Measurements from ENCODE around the gene RAB8B.

RAB8B gene

DNA sequence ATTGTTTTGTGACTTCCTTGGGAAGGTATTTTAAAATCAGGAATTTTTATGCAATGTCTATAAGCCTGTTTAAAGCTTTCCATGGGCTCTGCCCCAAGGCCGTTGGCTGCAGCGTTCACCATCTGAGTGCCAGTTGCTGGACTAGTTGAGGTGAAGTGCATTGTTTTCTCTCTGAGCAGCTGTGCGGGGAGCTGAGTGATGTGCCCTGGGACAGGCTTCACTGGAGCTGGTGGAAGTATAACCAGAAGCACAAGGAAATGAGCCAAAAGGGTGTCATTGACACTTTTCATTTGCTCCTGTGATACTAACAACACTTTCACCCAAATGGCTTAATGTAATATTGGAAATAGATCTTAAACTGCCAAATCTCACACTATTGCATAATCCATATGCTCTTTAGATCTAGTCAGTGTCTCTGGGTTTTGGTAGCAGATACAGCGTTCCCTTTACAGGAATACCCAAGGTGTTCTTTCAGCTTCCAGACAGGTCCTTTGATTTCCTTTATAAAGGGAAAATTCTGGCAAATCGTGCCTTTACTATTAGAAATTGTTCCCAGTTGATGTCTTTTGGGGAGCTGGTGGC, 117.2 kb downstream of the RAB8B start:
- H3K27ac Mint-ChIP-seq = peak overlapping the region; percentile 8 to 42 (median 28)
- no peaks in the 10 kb centered on the region for H3K9me3 Mint-ChIP-seq
- H3K36me3 Mint-ChIP-seq (ENCODE audit: low read depth) = peaks cover 13% of the 10 kb centered on the region
- H3K4me3 Mint-ChIP-seq = no peak overlapping the region
- no peaks in the 10 kb centered on the region for H3K27me3 Mint-ChIP-seq (ENCODE audit: low read depth)
- TF ChIP-seq, protein P1, sequence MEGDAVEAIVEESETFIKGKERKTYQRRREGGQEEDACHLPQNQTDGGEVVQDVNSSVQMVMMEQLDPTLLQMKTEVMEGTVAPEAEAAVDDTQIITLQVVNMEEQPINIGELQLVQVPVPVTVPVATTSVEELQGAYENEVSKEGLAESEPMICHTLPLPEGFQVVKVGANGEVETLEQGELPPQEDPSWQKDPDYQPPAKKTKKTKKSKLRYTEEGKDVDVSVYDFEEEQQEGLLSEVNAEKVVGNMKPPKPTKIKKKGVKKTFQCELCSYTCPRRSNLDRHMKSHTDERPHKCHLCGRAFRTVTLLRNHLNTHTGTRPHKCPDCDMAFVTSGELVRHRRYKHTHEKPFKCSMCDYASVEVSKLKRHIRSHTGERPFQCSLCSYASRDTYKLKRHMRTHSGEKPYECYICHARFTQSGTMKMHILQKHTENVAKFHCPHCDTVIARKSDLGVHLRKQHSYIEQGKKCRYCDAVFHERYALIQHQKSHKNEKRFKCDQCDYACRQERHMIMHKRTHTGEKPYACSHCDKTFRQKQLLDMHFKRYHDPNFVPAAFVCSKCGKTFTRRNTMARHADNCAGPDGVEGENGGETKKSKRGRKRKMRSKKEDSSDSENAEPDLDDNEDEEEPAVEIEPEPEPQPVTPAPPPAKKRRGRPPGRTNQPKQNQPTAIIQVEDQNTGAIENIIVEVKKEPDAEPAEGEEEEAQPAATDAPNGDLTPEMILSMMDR (IDR thresholded peaks at IDR 0.05; ENCODE audit: unreplicated experiment in 3 of 3) = no peak
- H3K4me1 Mint-ChIP-seq = no peaks in the 10 kb centered on the region

DNA sequence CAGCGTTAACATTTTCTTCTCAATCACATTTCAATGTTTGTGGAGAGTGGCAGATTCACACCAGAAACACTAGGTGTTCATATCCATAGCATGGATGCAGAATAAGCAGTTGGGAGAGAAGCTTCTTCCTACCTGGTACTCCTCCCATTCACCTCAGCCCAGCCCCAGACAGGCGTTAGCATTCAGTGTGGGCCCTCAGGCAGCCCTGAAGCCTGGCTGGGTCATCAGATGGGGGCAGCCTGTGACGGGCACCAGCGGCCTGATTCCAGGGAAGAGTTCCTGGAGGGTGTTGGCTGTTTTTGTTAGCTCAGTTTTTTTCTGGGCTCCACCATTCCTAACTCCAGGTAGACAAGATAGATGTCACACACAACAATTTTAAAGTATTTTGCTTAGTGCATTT, 119.1 kb downstream of the RAB8B start:
- Mint-ChIP-seq H3K36me3 (ENCODE audit: low read depth) (peaks cover 4% of the 10 kb centered on the region), H3K27me3 (ENCODE audit: low read depth) (no peaks in the 10 kb centered on the region), H3K4me1 (no peaks in the 10 kb centered on the region), H3K27ac (no peak overlapping the region), H3K4me3 (no peak overlapping the region), H3K9me3 (no peaks in the 10 kb centered on the region)
- TF ChIP-seq, protein P1 (IDR thresholded peaks at IDR 0.05; ENCODE audit: unreplicated experiment in 3 of 3) = no peak

DNA sequence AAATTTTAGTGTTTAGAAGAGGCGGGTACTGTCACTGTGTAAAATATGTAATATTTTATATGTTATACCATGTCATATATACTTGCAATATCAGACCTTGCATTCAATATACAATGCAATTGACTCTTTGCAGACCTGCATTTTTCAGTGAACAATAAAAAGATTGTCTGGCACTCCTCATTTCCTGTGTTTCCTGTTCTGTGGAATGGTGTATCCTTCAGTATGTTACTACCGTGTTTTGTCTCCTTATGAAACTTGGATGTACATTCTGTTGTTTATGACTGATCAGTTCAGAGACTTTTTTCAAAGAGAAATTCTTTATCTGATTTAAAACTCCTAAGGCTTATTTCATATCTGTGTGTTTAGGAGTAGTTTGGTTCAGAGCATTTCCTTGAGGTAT, 119.5 kb downstream of the RAB8B start:
- H3K27me3 Mint-ChIP-seq (ENCODE audit: low read depth) = no peaks in the 10 kb centered on the region
- H3K9me3 Mint-ChIP-seq = no peaks in the 10 kb centered on the region
- H3K27ac Mint-ChIP-seq = no peak overlapping the region
- TF ChIP-seq, protein P1 (IDR thresholded peaks at IDR 0.05; ENCODE audit: unreplicated experiment in 3 of 3) = no peak
- no peaks in the 10 kb centered on the region for H3K4me1 Mint-ChIP-seq
- H3K4me3 Mint-ChIP-seq = no peak overlapping the region
- H3K36me3 Mint-ChIP-seq (ENCODE audit: low read depth) = no peaks in the 10 kb centered on the region

DNA sequence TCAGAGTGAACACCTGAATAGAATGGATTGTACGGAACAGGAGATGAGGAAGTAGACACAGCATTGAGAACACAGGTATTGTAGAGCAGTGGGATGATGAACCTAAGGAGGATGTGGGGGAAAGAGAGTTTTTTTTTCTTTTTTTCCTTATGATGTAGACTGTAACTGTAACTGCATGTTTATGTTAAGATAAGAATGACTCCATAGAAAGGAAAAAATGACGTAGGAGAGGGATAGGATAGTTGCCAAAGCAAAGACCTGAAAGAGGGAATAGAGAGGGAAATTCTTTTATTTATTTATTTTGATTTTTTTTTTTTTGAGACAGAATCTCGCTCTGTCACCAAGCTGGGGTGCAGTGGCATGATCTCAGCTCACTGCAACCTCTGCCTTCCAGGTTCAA, 121.2 kb downstream of the RAB8B start:
- Mint-ChIP-seq H3K4me3 (no peak overlapping the region), H3K27me3 (ENCODE audit: low read depth) (no peaks in the 10 kb centered on the region), H3K36me3 (ENCODE audit: low read depth) (no peaks in the 10 kb centered on the region), H3K9me3 (no peaks in the 10 kb centered on the region), H3K27ac (no peak overlapping the region), H3K4me1 (no peaks in the 10 kb centered on the region)
- TF ChIP-seq, protein P1 (IDR thresholded peaks at IDR 0.05; ENCODE audit: unreplicated experiment in 3 of 3) = no peak

DNA sequence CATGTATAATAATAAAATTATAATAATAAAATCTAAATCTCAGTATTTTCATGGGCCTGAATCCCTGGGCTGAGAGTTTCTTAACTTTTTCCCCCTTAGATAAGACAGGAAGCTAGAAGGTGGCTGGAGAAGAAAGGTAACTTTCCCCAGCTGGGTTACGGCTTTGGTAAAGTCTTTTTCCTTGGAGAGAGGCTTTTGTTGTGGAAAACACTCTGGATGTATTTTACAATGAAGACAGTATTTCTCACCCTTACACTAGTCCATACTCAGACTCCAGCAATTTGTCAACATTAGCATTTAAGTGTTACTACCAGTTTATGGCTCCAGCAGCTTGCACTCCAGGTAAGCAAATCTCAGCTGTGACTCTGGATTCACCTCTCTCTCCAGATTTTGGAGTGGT, 122.9 kb downstream of the RAB8B start:
- H3K36me3 Mint-ChIP-seq (ENCODE audit: low read depth) = no peaks in the 10 kb centered on the region
- no peaks in the 10 kb centered on the region for H3K4me1 Mint-ChIP-seq

DNA sequence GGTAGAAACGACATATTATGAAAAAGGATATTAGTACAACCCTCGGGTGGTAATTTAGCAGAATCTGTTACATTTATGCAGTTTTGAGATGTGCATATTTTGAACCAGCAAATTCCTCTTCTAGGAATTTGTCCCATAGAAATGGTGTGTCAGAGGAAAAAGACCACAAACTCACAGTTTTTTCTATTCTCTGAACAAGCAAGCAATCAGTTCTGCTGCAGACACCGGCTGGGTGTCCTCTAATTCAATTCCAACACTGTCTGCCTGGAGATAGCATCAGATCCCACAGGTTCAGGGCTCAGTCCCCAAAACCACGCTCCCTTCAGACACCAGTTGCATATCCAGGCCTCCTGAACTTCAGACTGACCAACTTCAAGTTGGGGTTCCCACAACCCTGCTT, 124.4 kb downstream of the RAB8B start:
- Mint-ChIP-seq H3K27me3 (ENCODE audit: low read depth) (no peaks in the 10 kb centered on the region), H3K9me3 (peaks cover 4% of the 10 kb centered on the region)
- TF ChIP-seq, protein P1 (IDR thresholded peaks at IDR 0.05; ENCODE audit: unreplicated experiment in 3 of 3) = no peak

More for the DNA sequence above, 122.9 kb downstream of the RAB8B start:
- Mint-ChIP-seq H3K27ac (peak overlapping the region in 1 of 3 experiments; percentile 13), H3K9me3 (no peaks in the 10 kb centered on the region), H3K27me3 (ENCODE audit: low read depth) (no peaks in the 10 kb centered on the region), H3K4me3 (no peak overlapping the region)
- TF ChIP-seq, protein P1 (IDR thresholded peaks at IDR 0.05; ENCODE audit: unreplicated experiment in 3 of 3) = no peak

More for the DNA sequence above, 124.4 kb downstream of the RAB8B start:
- Mint-ChIP-seq H3K4me3 (no peak overlapping the region), H3K27ac (no peak overlapping the region), H3K36me3 (ENCODE audit: low read depth) (no peaks in the 10 kb centered on the region), H3K4me1 (no peaks in the 10 kb centered on the region)

Data from nephron (organoid).